GM12873 (cell line): ENCODE measurements around the gene VEGFB.
A peak's percentile ranks its signal among the peaks of the same experiment; 100 is the strongest.

Experiments used
- TF ChIP-seq, protein P1 (sequence below): IDR thresholded peaks from 2 replicates; pipeline ENCODE4 v1.5.1; 2012; ENCODE audit warnings: low read depth, mild to moderate bottlenecking, moderate library complexity, low read length, control low read depth; ENCODE audit not compliant: insufficient read depth; ENCODE audit errors: missing control alignments

Gene VEGFB

DNA sequence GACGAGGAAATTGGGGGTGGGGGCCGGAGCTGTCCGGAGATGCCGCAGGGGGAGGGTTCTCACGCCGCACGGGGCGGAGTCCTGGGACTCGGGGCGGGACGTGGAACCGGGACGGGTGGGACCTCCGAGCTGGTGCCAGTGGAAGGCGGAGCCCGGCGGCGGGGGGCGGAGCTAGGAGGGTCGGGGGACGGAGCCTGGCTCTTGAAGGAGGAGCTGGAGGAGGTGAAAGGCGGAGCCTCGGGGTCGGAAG is 6.8 kb downstream of the VEGFB start:
- TF ChIP-seq, protein P1, sequence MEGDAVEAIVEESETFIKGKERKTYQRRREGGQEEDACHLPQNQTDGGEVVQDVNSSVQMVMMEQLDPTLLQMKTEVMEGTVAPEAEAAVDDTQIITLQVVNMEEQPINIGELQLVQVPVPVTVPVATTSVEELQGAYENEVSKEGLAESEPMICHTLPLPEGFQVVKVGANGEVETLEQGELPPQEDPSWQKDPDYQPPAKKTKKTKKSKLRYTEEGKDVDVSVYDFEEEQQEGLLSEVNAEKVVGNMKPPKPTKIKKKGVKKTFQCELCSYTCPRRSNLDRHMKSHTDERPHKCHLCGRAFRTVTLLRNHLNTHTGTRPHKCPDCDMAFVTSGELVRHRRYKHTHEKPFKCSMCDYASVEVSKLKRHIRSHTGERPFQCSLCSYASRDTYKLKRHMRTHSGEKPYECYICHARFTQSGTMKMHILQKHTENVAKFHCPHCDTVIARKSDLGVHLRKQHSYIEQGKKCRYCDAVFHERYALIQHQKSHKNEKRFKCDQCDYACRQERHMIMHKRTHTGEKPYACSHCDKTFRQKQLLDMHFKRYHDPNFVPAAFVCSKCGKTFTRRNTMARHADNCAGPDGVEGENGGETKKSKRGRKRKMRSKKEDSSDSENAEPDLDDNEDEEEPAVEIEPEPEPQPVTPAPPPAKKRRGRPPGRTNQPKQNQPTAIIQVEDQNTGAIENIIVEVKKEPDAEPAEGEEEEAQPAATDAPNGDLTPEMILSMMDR = no peak

DNA sequence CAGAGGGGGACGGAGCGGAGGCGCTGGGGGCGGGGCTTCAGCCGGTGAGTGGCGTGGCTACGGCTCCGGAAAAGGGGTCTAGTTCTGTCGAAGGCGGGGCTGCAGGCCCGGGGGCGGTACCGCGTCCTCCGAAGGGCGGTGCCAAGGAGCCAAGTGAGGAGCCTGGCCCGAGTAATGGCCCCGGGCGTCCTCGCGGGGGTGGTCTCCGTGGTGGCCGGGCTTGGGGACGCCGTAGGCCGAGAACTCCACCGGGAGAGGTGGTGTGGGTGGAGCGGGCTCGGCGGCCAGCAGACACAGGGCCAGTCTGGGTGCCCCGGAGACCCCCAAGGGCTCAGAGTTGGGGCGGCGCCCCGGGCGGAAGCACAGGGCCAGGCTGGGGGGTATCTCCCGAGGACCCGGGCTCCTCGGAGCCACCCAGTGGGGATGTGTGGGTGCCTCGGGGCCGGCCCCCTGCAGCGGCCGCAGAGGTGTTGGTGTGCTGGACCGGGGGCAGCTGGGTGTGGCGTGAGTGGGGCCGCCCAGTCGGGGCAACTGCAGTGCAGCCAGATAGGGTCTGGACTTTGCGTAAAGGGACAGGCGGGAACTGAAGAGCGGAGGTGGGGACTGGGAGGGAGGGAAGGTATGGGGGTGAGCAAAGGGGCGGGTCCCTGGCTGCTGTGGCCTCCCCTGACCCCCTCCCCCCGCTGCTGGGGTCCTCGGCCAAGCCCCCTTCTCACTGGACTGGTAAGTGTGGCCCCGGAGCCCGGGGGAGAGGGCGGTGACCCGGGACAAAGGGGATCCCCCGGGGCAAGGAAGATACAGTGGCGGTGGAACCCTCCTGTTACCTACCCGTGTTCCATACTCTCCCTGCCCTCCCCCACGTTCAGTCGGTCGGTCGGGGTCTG is 7.3 kb downstream of the VEGFB start:
- TF ChIP-seq, protein P1 = peak; percentile 12

DNA sequence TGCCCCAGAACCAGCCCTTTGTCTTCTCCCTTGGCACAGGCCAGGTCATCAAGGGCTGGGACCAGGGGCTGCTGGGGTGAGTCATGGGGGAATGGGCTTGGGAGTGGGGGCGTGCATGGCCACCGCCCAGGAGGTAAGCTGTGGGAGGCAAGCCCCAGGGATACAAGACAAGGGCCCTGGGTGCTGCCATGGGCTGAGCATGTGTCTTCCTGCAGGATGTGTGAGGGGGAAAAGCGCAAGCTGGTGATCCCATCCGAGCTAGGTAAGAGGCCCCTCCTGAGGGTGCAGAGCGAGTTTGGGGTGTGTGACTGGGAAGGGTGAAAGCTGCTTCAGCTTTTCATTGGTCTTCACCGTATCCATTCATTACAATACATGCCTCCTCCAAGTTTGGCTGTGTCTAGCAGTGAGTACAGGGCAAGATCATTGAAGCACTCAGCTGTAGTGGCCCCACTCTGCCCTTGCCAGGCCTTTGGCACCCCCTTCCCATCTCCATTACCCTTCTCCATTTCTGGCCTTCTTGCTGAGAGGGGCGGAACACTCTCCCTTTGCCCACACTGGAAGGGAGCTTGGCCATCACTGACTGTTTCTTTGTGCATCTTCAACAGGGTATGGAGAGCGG is 9.0 kb downstream of the VEGFB start:
- TF ChIP-seq, protein P1 = no peak

DNA sequence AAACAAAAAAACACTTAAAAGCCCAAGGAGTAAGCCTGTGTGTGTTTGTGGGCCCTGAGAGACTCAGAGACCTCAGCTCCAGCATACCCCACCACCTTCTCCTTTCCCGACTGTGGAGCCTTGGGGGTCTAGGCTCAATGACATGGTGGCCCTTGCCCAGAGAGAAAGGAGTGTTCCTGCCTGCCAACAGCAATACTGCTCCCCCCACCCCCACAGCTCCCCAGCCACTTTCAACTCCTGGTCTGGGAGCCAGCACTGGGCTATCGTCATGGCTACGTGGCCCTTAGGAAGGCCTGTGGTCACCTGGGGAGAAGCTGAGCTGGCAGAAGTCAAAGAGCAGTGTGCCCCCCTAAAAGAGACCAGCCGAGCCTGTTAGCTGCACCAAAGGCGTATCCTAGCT is 9.7 kb downstream of the VEGFB start:
- TF ChIP-seq, protein P1 = no peak

DNA sequence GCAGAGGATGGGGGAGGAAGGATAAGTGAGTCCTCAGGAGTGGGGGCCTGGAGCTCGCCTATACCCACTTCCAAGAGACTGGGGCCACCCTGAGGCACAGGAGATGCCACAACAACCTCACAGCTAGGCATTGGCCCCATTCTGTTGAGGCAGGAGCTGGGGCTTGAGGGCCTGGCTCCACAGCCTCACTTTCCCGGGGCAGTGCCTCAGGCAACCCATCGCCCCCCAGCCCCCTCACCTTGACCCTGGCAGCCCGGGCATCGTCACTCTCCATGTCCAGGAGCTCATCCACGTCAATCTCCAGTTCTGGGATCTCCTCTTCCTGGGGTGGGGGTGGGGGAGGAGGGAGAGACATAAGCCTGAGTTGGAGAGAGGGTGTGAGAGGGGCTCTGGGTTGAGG is 10.6 kb downstream of the VEGFB start:
- TF ChIP-seq, protein P1 = no peak

DNA sequence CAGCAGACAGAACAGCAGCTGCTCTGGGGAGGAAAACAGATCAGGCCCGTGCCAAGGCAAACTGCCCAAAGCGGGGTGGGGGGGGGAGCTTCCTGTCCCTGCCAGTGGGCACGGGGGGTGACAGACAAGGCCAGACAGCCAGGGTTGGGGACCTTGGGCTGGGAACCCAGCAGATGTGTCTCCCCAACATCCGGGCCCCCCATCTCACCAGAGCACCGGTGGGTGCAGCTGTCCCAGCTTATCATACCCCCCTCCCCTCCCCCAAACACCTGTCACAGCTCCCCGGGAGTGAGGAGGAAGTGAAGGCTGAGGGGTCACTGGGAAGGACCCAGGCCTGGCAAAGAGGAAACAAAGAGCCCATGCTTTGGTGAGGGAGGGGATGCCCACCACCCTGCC is 11.0 kb downstream of the VEGFB start:
- TF ChIP-seq, protein P1 = no peak

DNA sequence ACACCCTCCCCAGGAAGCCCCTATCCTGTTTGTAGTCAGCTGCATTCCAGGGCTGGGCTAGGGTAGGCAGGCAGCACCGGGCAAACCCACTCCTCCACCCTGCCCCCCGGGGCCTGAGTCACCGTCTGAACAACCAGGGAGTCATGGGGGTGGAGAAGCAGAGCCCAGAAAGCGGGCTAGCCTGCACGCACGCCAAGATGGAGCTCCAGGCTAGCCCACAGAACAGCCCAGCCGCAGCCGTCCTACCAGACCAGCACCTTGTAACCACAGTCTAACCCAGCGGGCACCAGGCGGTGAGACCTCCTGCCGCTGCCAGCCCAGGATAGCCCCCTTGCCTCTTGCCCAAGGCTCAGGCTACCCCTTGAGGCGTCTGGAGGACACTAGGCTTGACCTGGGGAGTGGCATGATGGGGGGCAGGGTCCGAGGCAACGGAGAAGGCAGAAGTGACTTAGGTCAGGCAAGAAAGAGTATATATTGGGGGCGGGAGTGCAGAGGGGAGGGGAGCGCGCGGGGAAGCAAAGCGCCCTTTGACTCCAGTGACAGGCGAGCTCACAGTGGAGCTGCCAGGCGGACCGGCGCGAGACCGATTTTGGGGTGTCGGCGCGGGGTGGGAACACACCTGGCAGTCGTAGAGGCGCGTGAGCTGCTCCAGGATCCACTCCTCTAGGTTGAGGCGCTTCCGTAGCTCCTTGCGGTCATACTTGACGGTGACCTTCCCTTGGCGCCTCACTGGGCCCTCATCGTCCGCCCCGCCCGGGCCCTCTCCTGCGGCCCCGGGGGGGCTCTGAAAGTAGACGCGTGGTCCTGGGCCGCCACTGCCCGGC is 11.6 kb downstream of the VEGFB start:
- TF ChIP-seq, protein P1 = no peak
